Activated CD8-positive, alpha-beta memory T cell treated with anti-CD3 and anti-CD28 coated beads for 24 hours (primary cell): ENCODE results near the gene DOC2B.
"Not testable (repeated sequence)": the region's sequence is repeated elsewhere in the genome, so short reads cannot be mapped to it uniquely, and the experiment has no call there.

Experiments
- DNase-seq: peaks from one replicate; pipeline ENCODE4 v3.0.0-alpha.2; 2020

Gene DOC2B

GRCh38 chr17:181245-182049 is at the start of gene DOC2B:
DOC2B (minus strand) TSS chr17:181650; CDS start chr17:181479, 171 bp downstream.
- no peak for DNase-seq

- no peak for DNase-seq
Observed at GRCh38 chr17:230395-230770, 48.9 kb upstream of the DOC2B start.

- DNase-seq: no peak
Observed at GRCh38 chr17:229709-230394, 48.4 kb upstream of the DOC2B start.

GRCh38 chr17:228951-229708 is 47.7 kb upstream of the DOC2B start:
- DNase-seq: no peak

- no peak for DNase-seq
Observed at GRCh38 chr17:227946-228615, 46.6 kb upstream of the DOC2B start.

- DNase-seq: no peak
Observed at GRCh38 chr17:227078-227945, 45.9 kb upstream of the DOC2B start.

- no peak for DNase-seq
Observed at GRCh38 chr17:226108-227077, 44.9 kb upstream of the DOC2B start.

- no peak for DNase-seq
Observed at GRCh38 chr17:225551-225950, 44.1 kb upstream of the DOC2B start.

GRCh38 chr17:224576-224975 is 43.1 kb upstream of the DOC2B start:
- DNase-seq: not testable (repeated sequence)

- no peak for DNase-seq
Observed at GRCh38 chr17:223723-224471, 42.4 kb upstream of the DOC2B start.

GRCh38 chr17:222172-222571 is 40.7 kb upstream of the DOC2B start:
- DNase-seq: no peak

GRCh38 chr17:219696-220095 is 38.2 kb upstream of the DOC2B start:
- DNase-seq: no peak

GRCh38 chr17:218432-219110 is 37.1 kb upstream of the DOC2B start:
- no peak for DNase-seq

- DNase-seq: no peak
Observed at GRCh38 chr17:216625-217024, 35.2 kb upstream of the DOC2B start.

GRCh38 chr17:215563-216478 is 34.4 kb upstream of the DOC2B start:
- peak; percentile 74 for DNase-seq

GRCh38 chr17:214881-215331 is 33.5 kb upstream of the DOC2B start:
- DNase-seq: no peak

GRCh38 chr17:213286-214105 is 32.0 kb upstream of the DOC2B start:
- no peak for DNase-seq
